ENCODE data around the gene SYCE3.
A peak's percentile ranks its signal among the peaks of the same experiment; 100 is the strongest.

SYCE3 gene

DNA sequence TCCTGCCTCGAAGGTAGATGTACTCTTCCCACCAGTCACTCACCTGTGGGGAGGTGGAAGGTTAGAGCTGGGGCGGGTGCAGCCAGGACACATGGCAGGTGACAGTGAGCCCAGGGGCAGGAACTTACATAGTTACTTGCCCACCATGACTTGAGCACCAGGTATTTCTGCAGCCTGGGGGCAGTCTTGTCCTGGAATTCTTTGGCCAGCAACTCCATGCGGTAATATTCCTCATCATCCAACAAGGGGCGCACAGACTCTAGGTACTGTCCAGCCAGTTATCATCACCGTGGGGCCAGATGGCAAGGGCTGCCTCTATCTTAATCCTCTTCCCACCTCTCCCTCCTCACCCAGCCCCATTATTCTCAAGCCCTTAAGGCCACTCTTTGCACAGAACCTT lies 13.4 kb upstream of the SYCE3 start:
- peak; percentile 45 to 46 for DNase-seq

DNA sequence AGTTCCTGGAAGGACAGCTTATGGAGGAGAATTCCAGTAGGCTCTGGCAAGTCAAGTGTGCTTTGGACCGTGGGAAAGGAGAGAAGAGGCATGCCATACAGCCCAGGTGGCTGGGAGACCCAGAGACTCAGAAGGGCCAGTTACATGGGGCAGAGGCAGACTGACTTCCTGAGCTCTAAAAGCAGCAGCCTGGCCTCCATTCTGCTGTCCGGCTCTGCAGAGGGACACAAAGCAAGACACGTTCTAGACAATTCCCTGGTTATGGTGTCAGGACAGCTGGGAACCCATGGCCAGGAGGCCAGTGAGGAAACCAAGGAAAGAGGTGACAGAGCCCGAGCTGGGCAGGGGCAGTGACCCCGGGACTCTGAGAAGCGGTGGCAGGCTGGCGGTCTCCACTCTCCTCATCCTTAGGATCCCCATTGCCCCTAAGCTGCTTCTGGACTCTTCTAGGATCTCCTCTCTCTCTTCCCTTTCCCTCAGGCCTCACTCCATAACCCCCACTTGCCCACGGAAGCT lies 12.8 kb upstream of the SYCE3 start:
- DNase-seq, result no peak

More for the DNA sequence above, 13.4 kb upstream of the SYCE3 start:
- no peak for TF ChIP-seq POLR2A (IDR thresholded peaks at IDR 0.05; ENCODE audit: low read length)
- TF ChIP-seq GATA1 (IDR thresholded peaks at IDR 0.05; ENCODE audit: low read depth, low read length), result no peak

DNA sequence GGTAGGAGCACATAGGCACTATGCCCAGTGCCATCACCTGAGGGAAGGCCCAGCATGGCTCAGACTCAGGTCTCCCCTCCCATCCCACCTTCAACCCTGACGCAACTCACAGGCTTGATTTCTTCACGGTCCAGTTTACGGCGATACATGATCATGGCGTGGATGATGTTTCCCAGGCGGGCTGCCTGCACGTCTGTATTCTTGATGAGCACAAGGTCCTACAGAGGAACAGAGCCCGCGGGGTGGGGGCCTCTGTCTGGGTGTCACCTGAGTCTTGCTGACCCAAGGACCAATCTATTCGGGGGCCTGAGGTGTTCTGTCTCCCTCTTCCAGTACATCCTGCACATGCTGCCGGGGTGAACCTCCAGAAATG lies 11.7 kb upstream of the SYCE3 start:
- no peak for DNase-seq
- TF ChIP-seq POLR2A (IDR thresholded peaks at IDR 0.05; ENCODE audit: low read length), result no peak
- no peak for TF ChIP-seq GATA1 (IDR thresholded peaks at IDR 0.05; ENCODE audit: low read depth, low read length)

More for the DNA sequence above, 12.8 kb upstream of the SYCE3 start:
- no peak for TF ChIP-seq GATA1 (IDR thresholded peaks at IDR 0.05; ENCODE audit: low read depth, low read length)
- no peak for TF ChIP-seq POLR2A (IDR thresholded peaks at IDR 0.05; ENCODE audit: low read length)

DNA sequence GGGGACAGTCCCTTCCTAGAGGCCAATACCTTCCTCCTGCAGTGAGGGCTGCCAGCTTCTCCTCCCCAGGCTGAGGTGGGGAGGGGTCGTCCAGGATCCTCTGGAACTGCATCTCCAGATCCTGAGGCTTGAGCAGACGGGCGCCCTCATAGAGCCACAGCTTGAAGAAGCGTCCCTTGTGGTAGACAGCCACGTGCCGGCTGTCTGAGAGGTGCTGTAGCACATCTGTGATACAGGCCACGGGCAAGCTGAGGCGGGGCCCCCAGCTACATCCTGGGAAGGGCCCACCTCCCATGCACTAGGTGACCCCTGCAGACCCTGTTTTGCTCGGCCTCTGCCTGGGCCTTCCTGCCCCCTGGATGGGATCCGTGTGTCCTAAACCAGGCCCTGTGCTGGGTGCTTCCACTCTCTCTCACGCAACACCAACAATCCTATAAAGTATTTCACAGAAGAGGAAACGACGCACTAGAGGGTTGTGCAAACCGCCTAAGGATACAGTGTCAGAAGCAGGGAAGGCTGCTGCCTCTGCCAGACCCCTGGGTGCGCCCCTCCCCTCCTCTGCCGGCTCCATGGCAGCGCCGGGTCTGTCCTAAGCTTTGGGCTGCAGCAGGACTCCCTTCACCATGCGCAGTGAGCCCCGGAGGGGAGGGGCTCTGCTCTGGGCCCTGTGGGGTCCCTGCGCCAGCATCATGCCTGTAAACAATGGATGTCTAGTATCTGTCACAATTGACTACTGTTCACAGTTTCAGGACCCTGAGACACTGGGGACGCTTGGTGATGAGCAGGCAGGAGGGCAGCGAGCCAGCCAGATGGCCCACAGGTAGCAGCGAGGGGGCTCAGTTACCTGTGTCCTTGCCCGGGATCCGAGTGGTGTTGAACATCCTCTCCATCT lies 11.0 kb upstream of the SYCE3 start:
- no peak for DNase-seq
- TF ChIP-seq GATA1 (IDR thresholded peaks at IDR 0.05; ENCODE audit: low read depth, low read length) (no peak), POLR2A (IDR thresholded peaks at IDR 0.05; ENCODE audit: low read length) (no peak)

DNA sequence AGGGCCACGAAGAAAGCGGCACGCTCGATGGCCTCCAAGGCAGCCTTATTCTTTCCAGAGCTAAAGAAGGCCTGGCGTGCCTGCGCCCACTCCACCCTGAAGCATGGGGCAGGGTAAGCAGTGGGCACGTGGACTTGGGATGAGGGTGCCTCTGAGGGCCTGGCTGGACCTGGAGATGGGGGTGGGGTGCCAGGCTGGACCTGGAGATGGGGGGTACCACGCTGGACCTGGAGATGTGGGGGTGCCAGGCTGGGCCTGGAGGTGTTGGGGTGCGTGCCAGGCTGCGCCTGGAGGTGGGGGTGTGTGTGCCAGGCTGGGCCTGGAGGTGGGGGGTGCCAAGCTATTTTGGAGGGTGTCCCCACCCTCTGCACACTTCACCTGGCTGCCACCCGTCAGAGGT lies 10.2 kb upstream of the SYCE3 start:
- TF ChIP-seq GATA1 (IDR thresholded peaks at IDR 0.05; ENCODE audit: low read depth, low read length), result no peak
- no peak for TF ChIP-seq POLR2A (IDR thresholded peaks at IDR 0.05; ENCODE audit: low read length)
- no peak for DNase-seq

DNA sequence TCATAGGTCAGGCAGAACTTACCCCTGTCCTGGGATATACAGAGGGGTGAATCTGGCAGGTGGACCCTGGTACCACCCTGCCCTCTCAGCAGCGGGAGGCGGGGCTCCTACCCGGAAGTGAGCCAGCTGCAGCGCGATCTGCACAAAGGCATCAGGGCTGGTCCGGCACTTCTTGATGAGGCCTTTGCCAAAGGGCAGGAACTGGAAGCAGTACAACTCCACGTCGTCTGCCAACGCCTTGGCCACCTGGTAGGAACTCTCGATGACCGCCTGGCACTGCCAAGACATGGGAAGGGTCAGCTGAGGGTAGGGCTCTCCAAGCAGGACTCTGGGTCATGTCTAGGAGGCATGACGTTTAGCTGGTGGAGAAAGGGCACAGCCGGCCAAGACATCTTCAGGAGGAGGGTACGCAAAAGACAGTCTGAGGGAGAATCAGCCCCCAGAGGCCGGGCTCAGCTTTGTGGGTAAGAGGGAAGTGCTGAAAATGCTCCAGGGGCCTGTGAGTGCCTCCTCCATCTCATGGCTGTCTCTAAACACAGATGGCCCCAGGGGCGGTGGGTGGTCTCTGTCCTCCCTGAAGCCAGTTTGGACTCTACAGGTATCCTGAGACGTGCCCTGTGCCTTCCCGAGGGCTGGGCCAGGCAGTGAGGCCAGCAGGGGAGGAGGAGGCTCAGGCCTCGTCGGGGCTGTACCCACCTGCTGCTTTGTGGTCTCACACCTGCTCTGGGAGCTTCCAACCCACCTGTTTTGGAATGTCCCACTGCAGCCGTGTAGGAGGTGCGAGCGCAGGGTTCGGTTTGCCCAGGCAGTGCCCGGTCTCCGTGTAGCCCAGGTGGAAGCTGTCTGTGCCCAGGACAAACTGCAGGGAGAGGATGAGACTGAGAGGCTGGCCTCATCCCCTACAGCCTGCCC lies 8.8 kb upstream of the SYCE3 start:
- TF ChIP-seq GATA1 (IDR thresholded peaks at IDR 0.05; ENCODE audit: low read depth, low read length) (no peak), POLR2A (IDR thresholded peaks at IDR 0.05; ENCODE audit: low read length) (no peak)
- no peak for DNase-seq

DNA sequence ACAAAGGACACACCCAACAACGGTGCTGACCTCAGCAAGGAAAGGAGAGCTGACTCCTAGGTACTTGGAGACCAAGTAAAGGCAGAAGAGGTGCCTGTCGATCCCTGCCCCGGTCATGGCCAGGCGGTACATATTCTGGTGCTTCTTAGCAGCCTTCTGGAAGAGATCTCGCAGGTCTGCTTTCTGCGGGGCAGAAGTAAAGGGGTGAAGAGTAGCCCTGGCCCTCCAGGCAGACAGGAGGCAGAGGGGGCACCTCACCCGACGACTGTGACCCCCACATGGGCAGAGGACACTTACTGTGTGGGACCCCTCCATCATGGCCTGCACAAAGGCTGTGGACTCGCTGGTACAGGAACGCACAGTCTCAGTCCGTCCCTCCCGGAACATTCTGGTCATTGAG lies 8.1 kb upstream of the SYCE3 start:
- no peak for DNase-seq
- TF ChIP-seq POLR2A (IDR thresholded peaks at IDR 0.05; ENCODE audit: low read length) (no peak), GATA1 (IDR thresholded peaks at IDR 0.05; ENCODE audit: low read depth, low read length) (no peak)

DNA sequence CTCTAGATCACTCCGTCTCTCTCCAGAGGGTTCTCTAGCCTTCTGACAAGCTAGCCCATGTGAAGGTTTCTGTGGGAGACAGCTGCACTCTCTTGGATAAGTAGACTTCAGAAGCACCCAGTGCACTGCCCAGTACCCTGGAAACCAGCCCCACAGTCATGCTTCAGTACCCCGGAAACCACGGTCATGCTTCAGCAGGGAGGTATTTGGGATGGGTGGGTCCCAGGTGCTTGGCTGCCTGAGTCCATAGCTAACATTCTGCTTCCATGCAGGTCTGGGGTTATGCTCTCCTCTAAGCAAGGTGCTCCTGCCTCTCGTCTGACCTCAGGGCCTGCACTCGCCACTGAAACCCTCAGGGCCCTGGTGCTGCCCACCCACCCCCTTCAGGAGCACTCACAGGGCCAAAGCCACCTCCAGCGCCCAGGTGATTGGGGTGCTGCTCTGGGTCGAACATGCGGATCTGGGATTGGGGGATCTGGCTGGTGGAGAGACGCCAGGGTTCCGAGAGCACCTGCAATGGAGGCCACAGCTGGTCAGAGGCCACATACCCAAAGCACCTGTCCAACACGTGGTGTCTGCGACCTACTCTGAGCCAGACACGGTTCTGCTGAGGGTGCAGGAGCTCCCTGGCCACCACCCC lies 7.3 kb upstream of the SYCE3 start:
- DNase-seq, result no peak
- TF ChIP-seq GATA1 (IDR thresholded peaks at IDR 0.05; ENCODE audit: low read depth, low read length), result no peak
- TF ChIP-seq POLR2A (IDR thresholded peaks at IDR 0.05; ENCODE audit: low read length), result no peak

DNA sequence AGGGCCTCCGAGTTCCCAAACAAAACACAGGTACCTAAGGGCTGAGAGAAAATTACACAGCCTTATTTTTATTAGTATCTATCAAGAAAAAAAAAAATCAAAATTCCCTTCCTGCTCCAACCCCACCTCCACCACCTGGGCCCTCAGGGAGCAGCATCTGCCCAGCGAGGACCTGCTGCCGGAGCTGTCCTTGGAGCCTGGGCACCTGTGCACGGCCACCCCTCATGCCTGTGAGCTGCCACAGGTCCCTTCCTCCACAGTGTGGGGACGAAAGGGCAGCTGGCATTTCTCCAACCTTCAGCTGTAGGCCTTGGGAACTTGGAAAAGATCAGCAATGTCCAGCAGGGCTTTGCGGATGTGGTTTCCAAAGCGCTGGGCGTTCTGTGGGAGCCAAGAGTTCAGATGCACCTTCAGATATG lies 6.3 kb upstream of the SYCE3 start:
- DNase-seq, result no peak

DNA sequence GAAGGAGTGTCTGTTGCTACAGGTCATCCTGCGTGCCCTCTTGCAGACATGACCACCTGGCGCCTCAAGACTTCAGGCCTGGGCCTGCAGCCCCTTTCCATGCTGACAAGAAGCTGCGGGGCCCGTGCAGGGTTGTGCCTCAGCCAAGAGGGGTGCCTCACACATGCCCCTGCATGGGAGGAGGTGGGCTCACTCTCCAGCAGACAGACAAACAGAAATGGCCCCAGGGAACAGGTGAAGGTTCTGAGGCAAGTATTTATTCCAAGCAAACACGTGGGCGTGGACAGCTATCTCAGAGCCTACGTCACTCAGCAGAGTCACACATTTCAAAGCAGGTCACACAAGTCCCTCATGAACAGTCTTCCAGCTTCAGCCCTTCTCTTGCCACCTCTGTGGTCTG lies 5.9 kb upstream of the SYCE3 start:
- TF ChIP-seq POLR2A (IDR thresholded peaks at IDR 0.05; ENCODE audit: low read length), result no peak
- no peak for TF ChIP-seq GATA1 (IDR thresholded peaks at IDR 0.05; ENCODE audit: low read depth, low read length)
- DNase-seq, result no peak

More for the DNA sequence above, 6.3 kb upstream of the SYCE3 start:
- TF ChIP-seq GATA1 (IDR thresholded peaks at IDR 0.05; ENCODE audit: low read depth, low read length), result no peak

DNA sequence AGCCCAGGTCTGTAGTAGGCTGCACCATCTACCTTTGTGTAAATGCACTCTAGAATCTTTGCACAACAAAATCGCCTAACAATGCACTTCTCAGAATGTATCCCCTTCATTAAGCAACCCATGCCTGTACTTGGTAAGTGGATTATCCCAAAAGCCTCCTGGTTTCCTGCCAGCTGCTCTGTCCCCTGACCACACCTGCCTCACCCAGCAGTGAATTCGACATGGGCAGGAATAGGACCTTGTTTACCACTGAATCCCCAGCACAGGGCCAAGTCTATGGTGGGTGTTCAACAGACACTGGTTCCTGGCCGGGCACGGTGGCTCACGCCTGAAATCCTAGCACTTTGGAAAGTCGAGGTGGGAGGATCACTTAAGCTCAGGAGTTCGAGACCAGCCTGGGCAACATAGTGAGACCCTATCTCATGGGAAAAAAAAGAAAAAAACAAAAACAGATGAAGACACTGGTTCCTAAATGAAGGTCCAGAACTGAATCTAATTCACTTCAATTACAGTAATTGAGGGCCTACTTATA lies 5.1 kb upstream of the SYCE3 start:
- no peak for DNase-seq
- TF ChIP-seq GATA1 (IDR thresholded peaks at IDR 0.05; ENCODE audit: low read depth, low read length) (no peak), POLR2A (IDR thresholded peaks at IDR 0.05; ENCODE audit: low read length) (no peak)

DNA sequence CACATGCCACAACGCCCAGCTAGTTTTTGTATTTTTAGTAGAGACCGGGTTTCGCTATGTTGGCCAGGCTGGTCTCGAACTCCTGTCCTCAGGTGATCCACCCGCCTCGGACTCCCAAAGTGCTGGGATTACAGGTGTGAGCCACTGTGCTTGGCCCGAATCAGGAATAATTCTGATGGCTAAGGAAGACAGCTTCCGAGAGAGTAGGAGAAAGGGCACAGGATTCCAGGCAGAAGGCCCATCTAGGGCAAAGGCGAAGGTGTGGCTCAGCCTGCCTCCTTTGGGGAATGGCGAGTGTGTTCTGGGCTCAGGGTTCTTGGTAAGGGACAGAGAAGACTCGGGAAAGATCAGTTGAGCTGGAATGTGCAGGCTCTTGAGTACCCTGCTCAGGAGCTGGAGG lies 1.6 kb upstream of the SYCE3 start:
- DNase-seq, result no peak

DNA sequence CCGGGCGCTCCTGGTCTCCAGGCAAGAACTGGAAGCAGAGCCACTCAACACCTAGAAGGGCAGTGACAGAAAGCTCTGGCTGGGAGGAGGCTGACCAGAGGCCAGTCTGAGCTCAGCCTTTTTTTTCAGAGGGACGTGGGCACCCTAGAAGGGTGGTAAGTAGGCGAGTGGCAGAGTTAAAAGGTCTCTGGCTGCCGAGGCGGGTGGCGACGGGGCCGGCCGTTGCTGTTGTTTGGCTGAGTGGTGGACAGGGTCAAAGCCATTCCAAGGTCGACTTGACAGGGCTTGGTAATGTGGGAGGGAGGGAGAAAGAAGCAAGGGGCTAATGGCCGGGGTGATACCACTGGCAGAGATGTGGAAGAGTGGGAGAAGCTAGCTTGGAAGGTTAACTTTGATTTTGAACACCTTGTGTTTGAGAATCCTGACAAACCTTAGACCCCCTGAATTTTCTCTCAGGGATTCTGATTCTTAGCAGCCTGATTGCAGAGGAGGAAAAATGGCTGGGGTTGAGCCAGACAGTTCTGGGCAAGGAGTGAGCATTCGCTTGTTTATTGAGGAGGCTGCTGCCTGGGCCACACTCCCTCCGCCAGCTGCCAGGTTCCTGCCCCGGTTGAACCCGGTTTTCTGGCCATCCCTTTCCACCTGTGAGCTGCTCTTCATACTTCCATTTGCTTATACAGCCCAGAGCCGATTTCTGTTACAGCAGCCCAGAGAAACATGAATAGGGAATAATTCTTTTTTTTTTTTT lies 868 bp upstream of the SYCE3 start:
- no peak for DNase-seq
- TF ChIP-seq POLR2A (IDR thresholded peaks at IDR 0.05; ENCODE audit: low read length) (no peak), GATA1 (IDR thresholded peaks at IDR 0.05; ENCODE audit: low read depth, low read length) (no peak)

More for the DNA sequence above, 1.6 kb upstream of the SYCE3 start:
- TF ChIP-seq GATA1 (IDR thresholded peaks at IDR 0.05; ENCODE audit: low read depth, low read length) (no peak), POLR2A (IDR thresholded peaks at IDR 0.05; ENCODE audit: low read length) (no peak)

All from erythroblast (primary cell).